ENCODE measurements around the gene CADM2.

DNA sequence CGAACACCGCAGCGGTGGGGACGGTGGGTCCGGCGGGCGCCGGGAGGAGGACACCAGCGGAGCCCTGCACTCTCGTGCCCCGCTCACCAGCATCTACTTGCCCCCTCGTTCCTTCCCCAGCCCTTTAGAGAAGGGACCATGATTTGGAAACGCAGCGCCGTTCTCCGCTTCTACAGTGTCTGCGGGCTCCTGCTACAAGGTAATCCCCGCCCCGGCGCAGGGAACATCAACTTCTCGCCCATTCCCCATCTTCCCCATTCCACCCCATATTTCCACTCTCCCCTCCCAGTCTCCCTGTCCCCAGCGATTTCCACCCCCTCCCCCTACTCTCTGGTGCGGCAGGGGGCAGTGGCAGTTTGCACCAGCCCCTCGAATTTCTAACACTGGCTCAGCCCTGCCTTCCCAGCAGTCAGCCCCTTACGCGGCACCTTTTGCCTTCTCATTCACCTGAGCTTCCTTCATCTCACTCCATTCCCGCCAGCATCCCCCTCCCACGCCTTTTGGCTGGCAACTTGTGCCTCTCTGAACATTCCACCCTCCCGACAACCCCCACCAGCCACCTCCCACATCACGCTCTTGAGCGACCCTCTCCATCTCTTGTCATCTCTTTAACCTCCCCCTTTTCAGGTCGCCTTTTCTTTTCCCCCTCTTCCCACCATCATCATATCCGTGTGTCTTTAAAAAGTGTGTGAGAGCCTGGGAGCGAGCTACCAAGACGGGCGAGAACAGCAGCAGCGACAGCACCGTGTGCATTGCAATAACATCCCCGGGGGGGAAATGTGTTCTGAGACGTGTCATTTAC, 882 bp downstream of the CADM2 start:
- TF ChIP-seq, protein P1, sequence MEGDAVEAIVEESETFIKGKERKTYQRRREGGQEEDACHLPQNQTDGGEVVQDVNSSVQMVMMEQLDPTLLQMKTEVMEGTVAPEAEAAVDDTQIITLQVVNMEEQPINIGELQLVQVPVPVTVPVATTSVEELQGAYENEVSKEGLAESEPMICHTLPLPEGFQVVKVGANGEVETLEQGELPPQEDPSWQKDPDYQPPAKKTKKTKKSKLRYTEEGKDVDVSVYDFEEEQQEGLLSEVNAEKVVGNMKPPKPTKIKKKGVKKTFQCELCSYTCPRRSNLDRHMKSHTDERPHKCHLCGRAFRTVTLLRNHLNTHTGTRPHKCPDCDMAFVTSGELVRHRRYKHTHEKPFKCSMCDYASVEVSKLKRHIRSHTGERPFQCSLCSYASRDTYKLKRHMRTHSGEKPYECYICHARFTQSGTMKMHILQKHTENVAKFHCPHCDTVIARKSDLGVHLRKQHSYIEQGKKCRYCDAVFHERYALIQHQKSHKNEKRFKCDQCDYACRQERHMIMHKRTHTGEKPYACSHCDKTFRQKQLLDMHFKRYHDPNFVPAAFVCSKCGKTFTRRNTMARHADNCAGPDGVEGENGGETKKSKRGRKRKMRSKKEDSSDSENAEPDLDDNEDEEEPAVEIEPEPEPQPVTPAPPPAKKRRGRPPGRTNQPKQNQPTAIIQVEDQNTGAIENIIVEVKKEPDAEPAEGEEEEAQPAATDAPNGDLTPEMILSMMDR (tag by site-specific recombination; IDR thresholded peaks at IDR 0.05): no peak
- TF ChIP-seq ZNF37A (tag by site-specific recombination; IDR thresholded peaks at IDR 0.05) (no peak), ZNF624 (tag by site-specific recombination; IDR thresholded peaks at IDR 0.05) (no peak), ZNF658 (tag by site-specific recombination; IDR thresholded peaks at IDR 0.05) (no peak), YY1 (tag by site-specific recombination; IDR thresholded peaks at IDR 0.05) (no peak), ZNF274 (IDR thresholded peaks at IDR 0.05; ENCODE audit: low read length) (no peak), ZNF274 (tag by site-specific recombination; IDR thresholded peaks at IDR 0.05; ENCODE audit: borderline replicate concordance) (no peak), GFI1B (tag by site-specific recombination; IDR thresholded peaks at IDR 0.05) (no peak), MEIS1 (CRISPR knock-in tag; IDR thresholded peaks at IDR 0.05; ENCODE audit: borderline replicate concordance) (no peak), SP2 (tag by site-specific recombination; IDR thresholded peaks at IDR 0.05) (no peak), ZNF830 (tag by site-specific recombination; IDR thresholded peaks at IDR 0.05; ENCODE audit: low read depth) (no peak)
- TF ChIP-seq, protein P2, sequence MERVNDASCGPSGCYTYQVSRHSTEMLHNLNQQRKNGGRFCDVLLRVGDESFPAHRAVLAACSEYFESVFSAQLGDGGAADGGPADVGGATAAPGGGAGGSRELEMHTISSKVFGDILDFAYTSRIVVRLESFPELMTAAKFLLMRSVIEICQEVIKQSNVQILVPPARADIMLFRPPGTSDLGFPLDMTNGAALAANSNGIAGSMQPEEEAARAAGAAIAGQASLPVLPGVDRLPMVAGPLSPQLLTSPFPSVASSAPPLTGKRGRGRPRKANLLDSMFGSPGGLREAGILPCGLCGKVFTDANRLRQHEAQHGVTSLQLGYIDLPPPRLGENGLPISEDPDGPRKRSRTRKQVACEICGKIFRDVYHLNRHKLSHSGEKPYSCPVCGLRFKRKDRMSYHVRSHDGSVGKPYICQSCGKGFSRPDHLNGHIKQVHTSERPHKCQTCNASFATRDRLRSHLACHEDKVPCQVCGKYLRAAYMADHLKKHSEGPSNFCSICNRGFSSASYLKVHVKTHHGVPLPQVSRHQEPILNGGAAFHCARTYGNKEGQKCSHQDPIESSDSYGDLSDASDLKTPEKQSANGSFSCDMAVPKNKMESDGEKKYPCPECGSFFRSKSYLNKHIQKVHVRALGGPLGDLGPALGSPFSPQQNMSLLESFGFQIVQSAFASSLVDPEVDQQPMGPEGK (tag by site-specific recombination; IDR thresholded peaks at IDR 0.05): no peak
- TF ChIP-seq, protein P3, sequence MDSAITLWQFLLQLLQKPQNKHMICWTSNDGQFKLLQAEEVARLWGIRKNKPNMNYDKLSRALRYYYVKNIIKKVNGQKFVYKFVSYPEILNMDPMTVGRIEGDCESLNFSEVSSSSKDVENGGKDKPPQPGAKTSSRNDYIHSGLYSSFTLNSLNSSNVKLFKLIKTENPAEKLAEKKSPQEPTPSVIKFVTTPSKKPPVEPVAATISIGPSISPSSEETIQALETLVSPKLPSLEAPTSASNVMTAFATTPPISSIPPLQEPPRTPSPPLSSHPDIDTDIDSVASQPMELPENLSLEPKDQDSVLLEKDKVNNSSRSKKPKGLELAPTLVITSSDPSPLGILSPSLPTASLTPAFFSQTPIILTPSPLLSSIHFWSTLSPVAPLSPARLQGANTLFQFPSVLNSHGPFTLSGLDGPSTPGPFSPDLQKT (IDR thresholded peaks at IDR 0.05; ENCODE audit: borderline replicate concordance, low read depth, low read length): no peak
